Measurements from ENCODE around the gene TBC1D14. TPM values are rescaled to one million over a fixed set of nuclear protein-coding genes. Genes with fewer than 3 reads are reported as not detected.

TBC1D14 gene
- total RNA-seq, 1 experiment from 2014 or later, result 50.2 TPM

DNA sequence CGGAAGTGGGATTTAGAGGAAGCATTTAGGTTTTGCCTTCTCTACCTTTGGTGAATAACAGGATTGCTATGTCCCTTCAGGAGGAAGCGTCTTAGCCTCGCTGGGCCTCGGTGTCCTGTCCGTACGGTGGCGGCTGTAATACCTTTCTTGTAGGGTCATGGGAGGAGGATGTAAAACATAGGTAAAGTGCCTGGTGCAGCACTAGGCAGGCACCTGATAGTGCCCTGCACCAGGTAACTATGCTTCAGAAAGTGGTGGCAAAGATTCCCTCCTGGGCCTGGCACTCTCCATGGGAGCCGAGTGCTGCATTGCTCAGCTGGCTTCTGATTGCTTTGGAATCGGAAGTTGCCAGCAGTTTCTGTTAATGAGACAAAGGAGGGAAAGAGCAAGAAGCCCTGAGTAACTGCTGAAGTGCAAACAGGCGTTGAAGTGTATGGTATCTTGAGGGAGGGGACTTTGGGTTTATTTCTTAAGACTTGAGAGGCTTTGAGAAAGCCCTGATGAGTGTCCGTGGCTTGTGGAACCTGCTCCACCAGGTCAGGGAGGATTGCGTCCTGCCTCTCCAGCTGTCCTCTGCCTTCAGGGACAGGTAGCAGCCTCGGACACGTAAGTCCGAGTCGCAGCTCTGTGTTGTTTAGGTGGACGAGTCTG lies 45.8 kb downstream of the TBC1D14 start:
- no peaks in the 10 kb centered on the region for H3K27me3 ChIP-seq (ENCODE audit: insufficient read depth, low read length)
- H3K79me1 ChIP-seq (ENCODE audit: insufficient read depth, low read depth, low read length, poor library complexity, severe bottlenecking), result no peaks in the 10 kb centered on the region
- Mint-ChIP-seq H3K27me3 (ENCODE audit: low read depth) (no peaks in the 10 kb centered on the region), H3K27ac (peak overlapping the region in 2 of 3 experiments; percentile 37 to 40; a peak in 4 of 7 replicates), H3K4me3 (peak overlapping the region in 1 of 2 experiments; percentile 7; a peak in 3 of 5 replicates), H3K36me3 (ENCODE audit: insufficient read depth in 1 of 3, low read depth in 3 of 3) (no peaks in the 10 kb centered on the region), H3K9me3 (peaks cover 0 to under 1% of the 10 kb centered on the region in 2 experiments; a peak in 1 of 5 replicates), H3K4me1 (peaks cover 59 to 68% of the 10 kb centered on the region in 2 experiments)
- peaks cover 1% of the 10 kb centered on the region; the same call in 1 of the 2 replicates for H3K4me1 ChIP-seq (ENCODE audit: insufficient read depth, low read length)
- H2BK20ac ChIP-seq (ENCODE audit: low read depth, low read length, poor library complexity, severe bottlenecking), result no peak overlapping the region
- H3K4me2 ChIP-seq (ENCODE audit: insufficient read depth, insufficient read length, low read length), result no peak overlapping the region
- no peaks in the 10 kb centered on the region for H4K20me1 ChIP-seq (ENCODE audit: control insufficient read depth, insufficient read depth, insufficient read length)
- no peak overlapping the region for H3K23ac ChIP-seq (ENCODE audit: insufficient read length, low read depth, low read length)
- H3T11ph ChIP-seq (ENCODE audit: low read length), result no peak overlapping the region
- H2BK12ac ChIP-seq (ENCODE audit: insufficient read length, low read depth, low read length), result no peak overlapping the region
- no peak overlapping the region for H2AK5ac ChIP-seq (ENCODE audit: insufficient read length, low read length)
- no peak overlapping the region for H2BK5ac ChIP-seq (ENCODE audit: insufficient read length, low read length)
- H3K4ac ChIP-seq (ENCODE audit: low read depth, low read length), result no peak overlapping the region
- H2BK15ac ChIP-seq (ENCODE audit: low read depth, low read length), result no peak overlapping the region
- H3K23me2 ChIP-seq (ENCODE audit: insufficient read length, low read depth, low read length, poor library complexity, severe bottlenecking), result peaks cover 5% of the 10 kb centered on the region
- TF ChIP-seq, protein P1, sequence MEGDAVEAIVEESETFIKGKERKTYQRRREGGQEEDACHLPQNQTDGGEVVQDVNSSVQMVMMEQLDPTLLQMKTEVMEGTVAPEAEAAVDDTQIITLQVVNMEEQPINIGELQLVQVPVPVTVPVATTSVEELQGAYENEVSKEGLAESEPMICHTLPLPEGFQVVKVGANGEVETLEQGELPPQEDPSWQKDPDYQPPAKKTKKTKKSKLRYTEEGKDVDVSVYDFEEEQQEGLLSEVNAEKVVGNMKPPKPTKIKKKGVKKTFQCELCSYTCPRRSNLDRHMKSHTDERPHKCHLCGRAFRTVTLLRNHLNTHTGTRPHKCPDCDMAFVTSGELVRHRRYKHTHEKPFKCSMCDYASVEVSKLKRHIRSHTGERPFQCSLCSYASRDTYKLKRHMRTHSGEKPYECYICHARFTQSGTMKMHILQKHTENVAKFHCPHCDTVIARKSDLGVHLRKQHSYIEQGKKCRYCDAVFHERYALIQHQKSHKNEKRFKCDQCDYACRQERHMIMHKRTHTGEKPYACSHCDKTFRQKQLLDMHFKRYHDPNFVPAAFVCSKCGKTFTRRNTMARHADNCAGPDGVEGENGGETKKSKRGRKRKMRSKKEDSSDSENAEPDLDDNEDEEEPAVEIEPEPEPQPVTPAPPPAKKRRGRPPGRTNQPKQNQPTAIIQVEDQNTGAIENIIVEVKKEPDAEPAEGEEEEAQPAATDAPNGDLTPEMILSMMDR (conservative IDR thresholded peaks at IDR 0.05), result no peak
- no peak overlapping the region for H4K91ac ChIP-seq (ENCODE audit: insufficient read length, low read depth, low read length)
- no peak overlapping the region for H3K27ac ChIP-seq (ENCODE audit: insufficient read length, low read depth, low read length)
- H3K18ac ChIP-seq (ENCODE audit: insufficient read length, low read depth, low read length), result no peak overlapping the region
- no peaks in the 10 kb centered on the region; the same call in 1 of the 2 replicates for H3K79me2 ChIP-seq (ENCODE audit: insufficient read depth, low read length)
- no peak overlapping the region for H3K9ac ChIP-seq (ENCODE audit: extremely low read depth, insufficient read length, low read length)
- H4K8ac ChIP-seq (replicated peaks; ENCODE audit: insufficient read length, low read depth, low read length), result no peak overlapping the region
- H2BK120ac ChIP-seq (ENCODE audit: low read depth, low read length, poor library complexity, severe bottlenecking), result no peak overlapping the region
- no CpG with 5 or more reads among the region's 17 CpGs for WGBS (ENCODE audit: extremely low coverage, insufficient read length, low lambda C conversion rate)
- DNase-seq, result no peak
- no peak overlapping the region for H2AFZ ChIP-seq (ENCODE audit: low read length)
- no peaks in the 10 kb centered on the region for H3K9me3 ChIP-seq (ENCODE audit: control insufficient read depth, low read depth, low read length)
- H3K56ac ChIP-seq (ENCODE audit: insufficient read length, low read depth, low read length), result no peak overlapping the region
- no peak overlapping the region for H3K14ac ChIP-seq (ENCODE audit: insufficient read depth, low read length)
- no peak overlapping the region for H4K5ac ChIP-seq (ENCODE audit: insufficient read length, low read depth, low read length)
